Measurements from ENCODE around the gene OSBPL6. TPM values are rescaled to one million over a fixed set of nuclear protein-coding genes. Genes with fewer than 3 reads are reported as not detected.

Gene OSBPL6
- total RNA-seq, 1 donor from 2014 or later = 6.4 TPM

DNA sequence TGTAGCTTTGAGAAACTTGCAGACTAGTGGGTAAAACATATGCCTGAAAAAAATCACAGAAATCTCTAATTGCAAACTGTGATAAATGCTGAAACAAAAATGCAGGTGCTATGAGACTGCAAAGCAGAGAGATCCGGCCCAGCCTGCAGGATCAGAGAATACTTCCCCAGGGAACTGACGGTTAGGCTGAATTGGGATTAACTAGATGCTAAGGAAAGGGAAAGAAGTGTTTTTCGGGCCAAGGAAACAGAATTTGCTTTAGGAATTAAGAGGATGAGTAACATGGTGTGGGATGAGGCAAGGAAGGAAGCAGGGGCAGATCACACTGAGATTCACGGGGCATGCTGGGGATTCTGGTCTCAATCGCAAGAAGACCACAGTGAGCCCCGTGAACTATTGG is 71.5 kb downstream of the OSBPL6 start:
- TF ChIP-seq, protein P1, sequence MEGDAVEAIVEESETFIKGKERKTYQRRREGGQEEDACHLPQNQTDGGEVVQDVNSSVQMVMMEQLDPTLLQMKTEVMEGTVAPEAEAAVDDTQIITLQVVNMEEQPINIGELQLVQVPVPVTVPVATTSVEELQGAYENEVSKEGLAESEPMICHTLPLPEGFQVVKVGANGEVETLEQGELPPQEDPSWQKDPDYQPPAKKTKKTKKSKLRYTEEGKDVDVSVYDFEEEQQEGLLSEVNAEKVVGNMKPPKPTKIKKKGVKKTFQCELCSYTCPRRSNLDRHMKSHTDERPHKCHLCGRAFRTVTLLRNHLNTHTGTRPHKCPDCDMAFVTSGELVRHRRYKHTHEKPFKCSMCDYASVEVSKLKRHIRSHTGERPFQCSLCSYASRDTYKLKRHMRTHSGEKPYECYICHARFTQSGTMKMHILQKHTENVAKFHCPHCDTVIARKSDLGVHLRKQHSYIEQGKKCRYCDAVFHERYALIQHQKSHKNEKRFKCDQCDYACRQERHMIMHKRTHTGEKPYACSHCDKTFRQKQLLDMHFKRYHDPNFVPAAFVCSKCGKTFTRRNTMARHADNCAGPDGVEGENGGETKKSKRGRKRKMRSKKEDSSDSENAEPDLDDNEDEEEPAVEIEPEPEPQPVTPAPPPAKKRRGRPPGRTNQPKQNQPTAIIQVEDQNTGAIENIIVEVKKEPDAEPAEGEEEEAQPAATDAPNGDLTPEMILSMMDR (IDR thresholded peaks at IDR 0.05; ENCODE audit: borderline replicate concordance) = no peak
- H3K27ac ChIP-seq (replicated peaks) = no peak overlapping the region
- H3K4me3 ChIP-seq = no peak overlapping the region

GRCh38 chr2:178266445-178266844 is 72.1 kb downstream of the OSBPL6 start:
- no peak overlapping the region for H3K27ac ChIP-seq (replicated peaks)
- intact Hi-C loops (cut with micrococcal nuclease) = no loop called here
- no peak for DNase-seq
- H3K9me3 ChIP-seq (replicated peaks) = no peaks in the 10 kb centered on the region
- no peaks in the 10 kb centered on the region for H3K27me3 ChIP-seq (ENCODE audit: low read depth)
- H3K36me3 ChIP-seq = no peaks in the 10 kb centered on the region
- peaks cover 17% of the 10 kb centered on the region for H3K4me1 ChIP-seq
- no peak overlapping the region for H3K4me3 ChIP-seq
- TF ChIP-seq, protein P1 (IDR thresholded peaks at IDR 0.05; ENCODE audit: borderline replicate concordance) = no peak

More for the DNA sequence above, 71.5 kb downstream of the OSBPL6 start:
- no peak for DNase-seq
- intact Hi-C loops (cut with micrococcal nuclease) = no loop called here
- Histone ChIP-seq H3K27me3 (ENCODE audit: low read depth) (no peaks in the 10 kb centered on the region), H3K36me3 (no peaks in the 10 kb centered on the region), H3K9me3 (replicated peaks) (no peaks in the 10 kb centered on the region), H3K4me1 (peaks cover 11% of the 10 kb centered on the region)

DNA sequence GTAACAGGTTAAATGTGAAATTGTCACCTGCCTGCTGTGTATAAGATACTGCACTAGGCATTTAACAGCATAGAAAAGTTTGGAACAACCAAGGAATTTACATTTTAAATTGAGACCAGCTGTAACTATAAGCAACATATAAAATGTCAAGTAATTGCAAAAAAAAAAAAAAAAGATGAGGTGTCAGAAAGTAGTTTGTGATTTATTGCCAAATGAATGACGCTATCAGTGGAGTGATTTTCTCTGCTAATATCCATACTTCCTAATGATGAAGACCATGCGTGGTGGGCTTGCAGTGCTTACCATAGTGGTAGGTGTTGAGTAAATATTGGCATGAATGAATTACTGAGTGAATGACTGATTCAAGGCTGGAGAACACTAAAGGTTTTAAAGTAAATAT is 73.3 kb downstream of the OSBPL6 start:
- Histone ChIP-seq H3K27me3 (ENCODE audit: low read depth) (no peaks in the 10 kb centered on the region), H3K36me3 (no peaks in the 10 kb centered on the region), H3K9me3 (replicated peaks) (no peaks in the 10 kb centered on the region), H3K4me3 (no peak overlapping the region), H3K27ac (replicated peaks) (no peak overlapping the region), H3K4me1 (peaks cover 27% of the 10 kb centered on the region)
- no peak for DNase-seq
- TF ChIP-seq, protein P1 (IDR thresholded peaks at IDR 0.05; ENCODE audit: borderline replicate concordance) = no peak
- intact Hi-C loops (cut with micrococcal nuclease) = no loop called here

GRCh38 chr2:178268435-178268834 is 74.1 kb downstream of the OSBPL6 start:
- TF ChIP-seq, protein P1 (IDR thresholded peaks at IDR 0.05; ENCODE audit: borderline replicate concordance) = no peak
- Histone ChIP-seq H3K36me3 (no peaks in the 10 kb centered on the region), H3K4me1 (peaks cover 30% of the 10 kb centered on the region), H3K27me3 (ENCODE audit: low read depth) (no peaks in the 10 kb centered on the region), H3K27ac (replicated peaks) (no peak overlapping the region), H3K4me3 (no peak overlapping the region), H3K9me3 (replicated peaks) (no peaks in the 10 kb centered on the region)
- no peak for DNase-seq
- intact Hi-C loops (cut with micrococcal nuclease) = no loop called here

GRCh38 chr2:178269438-178270224 is 75.3 kb downstream of the OSBPL6 start:
- Histone ChIP-seq H3K4me1 (peaks cover 40% of the 10 kb centered on the region), H3K36me3 (no peaks in the 10 kb centered on the region), H3K27me3 (ENCODE audit: low read depth) (no peaks in the 10 kb centered on the region), H3K27ac (replicated peaks) (peak overlapping the region; percentile 32), H3K9me3 (replicated peaks) (no peaks in the 10 kb centered on the region), H3K4me3 (no peak overlapping the region)
- intact Hi-C loops (cut with micrococcal nuclease) = loop anchor here (10.0 kb wide), 1 partner anchor 75 kb away; the partner anchor contains the start of gene OSBPL6
- TF ChIP-seq, protein P1 (IDR thresholded peaks at IDR 0.05; ENCODE audit: borderline replicate concordance) = no peak
- DNase-seq = no peak
